CD14-positive monocyte (primary cell): ENCODE data around the gene RUSC1. TPM values are rescaled to one million over a fixed set of nuclear protein-coding genes. Genes with fewer than 3 reads are reported as not detected.

Experiments used
- DNase-seq, 3 donors: peaks; one replicate each; pipeline ENCODE4 v3.0.0-alpha.2; 2011 to 2022
- H2AFZ ChIP-seq: 2 replicates; pipeline ENCODE4 v1.6.0; 2012; ENCODE audit warnings: mild to moderate bottlenecking, low read depth, low read length, inconsistent platforms; ENCODE audit not compliant: insufficient read depth, poor library complexity, severe bottlenecking
- H3K27ac ChIP-seq, 2 donors: 1 replicate in 1 of 2; 2 replicates in 1 of 2; pipeline ENCODE4 v1.5.1; 2012 to 2013; ENCODE audit warnings: low read length in 2 of 2, control low read depth in 1 of 2, inconsistent platforms in 1 of 2, low read depth in 1 of 2, mild to moderate bottlenecking in 1 of 2
- H3K27me3 ChIP-seq, 2 donors: one replicate each; pipeline versions ENCODE4 v1.6.0 to v1.6.1; 2011 to 2013; ENCODE audit warnings: low read length in 2 of 2; ENCODE audit not compliant: control insufficient read depth in 2 of 2, insufficient read depth in 2 of 2
- H3K36me3 ChIP-seq, 2 donors: replicated peaks in 1 of 2; 1 replicate in 1 of 2; 2 replicates in 1 of 2; pipeline versions ENCODE4 v1.5.1 to v1.6.1; 2012 to 2013; ENCODE audit warnings: low read length in 2 of 2, control low read depth in 1 of 2, inconsistent platforms in 1 of 2, mild to moderate bottlenecking in 1 of 2; ENCODE audit not compliant: insufficient read depth in 2 of 2, control insufficient read depth in 1 of 2
- H3K4me1 ChIP-seq, 2 donors: 1 replicate in 1 of 2; 2 replicates in 1 of 2; pipeline versions ENCODE4 v1.5.1 to v1.6.1; 2012 to 2013; ENCODE audit warnings: low read length in 2 of 2, control low read depth in 1 of 2, inconsistent platforms in 1 of 2, mild to moderate bottlenecking in 1 of 2, moderate library complexity in 1 of 2; ENCODE audit not compliant: insufficient read depth in 2 of 2, control insufficient read depth in 1 of 2
- H3K4me2 ChIP-seq: replicated peaks from 2 replicates; pipeline ENCODE3; 2012; ENCODE audit warnings: low read length, moderate library complexity, mild to moderate bottlenecking; ENCODE audit not compliant: poor library complexity, severe bottlenecking; ENCODE audit errors: extremely low read depth
- H3K4me3 ChIP-seq, 3 experiments: fragments of 200-600 bp in 1 of 3; sonication (generic) in 1 of 3; replicated peaks in 1 of 3; 1 replicate in 2 of 3; 2 replicates in 1 of 3; pipeline ENCODE4 v1.5.1; 2011 to 2013; ENCODE audit warnings: low read length in 3 of 3, mild to moderate bottlenecking in 3 of 3, control low read depth in 2 of 3, low read depth in 2 of 3, inconsistent platforms in 1 of 3, moderate library complexity in 1 of 3
- H3K79me2 ChIP-seq: 2 replicates; pipeline ENCODE4 v1.6.0; 2012; ENCODE audit warnings: mild to moderate bottlenecking, control low read depth, inconsistent platforms, low read length, moderate library complexity; ENCODE audit not compliant: insufficient read depth
- H3K9ac ChIP-seq: 2 replicates; pipeline ENCODE4 v1.6.0; 2017; ENCODE audit warnings: low read length, mild to moderate bottlenecking; ENCODE audit not compliant: insufficient read depth, poor library complexity, severe bottlenecking
- H3K9me3 ChIP-seq, 2 donors: replicated peaks in 1 of 2; 1 replicate in 1 of 2; 2 replicates in 1 of 2; pipeline versions ENCODE4 v1.5.1 to v1.6.1; 2012 to 2013; ENCODE audit warnings: low read length in 2 of 2, control low read depth in 1 of 2; ENCODE audit not compliant: control insufficient read depth in 1 of 2, insufficient read depth in 1 of 2
- H4K20me1 ChIP-seq: 2 replicates; pipeline ENCODE4 v1.6.0; 2012; ENCODE audit warnings: mild to moderate bottlenecking, low read length, control low read depth, moderate library complexity; ENCODE audit not compliant: insufficient read depth
- H3K27ac Mint-ChIP-seq, 7 donors: one replicate each; pipeline ENCODE4 v1.8.0; 2020; ENCODE audit warnings: mild to moderate bottlenecking in 7 of 7, mixed read lengths in 7 of 7, moderate library complexity in 6 of 7, inconsistent platforms in 2 of 7
- H3K27me3 Mint-ChIP-seq, 3 donors: one replicate each; pipeline ENCODE4 v1.8.0; 2021 to 2022; ENCODE audit warnings: low read depth in 3 of 3, mild to moderate bottlenecking in 3 of 3, mixed read lengths in 3 of 3, moderate library complexity in 3 of 3, inconsistent platforms in 1 of 3
- H3K36me3 Mint-ChIP-seq, 2 donors: one replicate each; pipeline ENCODE4 v1.8.0; 2020; ENCODE audit warnings: mixed read lengths in 2 of 2, inconsistent platforms in 1 of 2, mild to moderate bottlenecking in 1 of 2
- H3K4me1 Mint-ChIP-seq: one replicate; pipeline ENCODE4 v1.8.0; 2020; ENCODE audit warnings: mild to moderate bottlenecking, mixed read lengths
- H3K4me3 Mint-ChIP-seq, 2 donors: one replicate each; pipeline ENCODE4 v1.8.0; 2020; ENCODE audit warnings: mild to moderate bottlenecking in 2 of 2, mixed read lengths in 2 of 2, moderate library complexity in 1 of 2
- H3K9me3 Mint-ChIP-seq, 7 donors: one replicate each; pipeline ENCODE4 v1.8.0; 2020 to 2022; ENCODE audit warnings: mixed read lengths in 7 of 7, mild to moderate bottlenecking in 6 of 7, moderate library complexity in 6 of 7, inconsistent platforms in 2 of 7
- whole genome bisulfite sequencing: methylation state at CpG from one replicate; pipeline ENCODE4 v1.1.5; 2013; ENCODE audit warnings: missing lambda C conversion rate; ENCODE audit not compliant: insufficient coverage; 5-methylcytosine and 5-hydroxymethylcytosine counted together
- intact Hi-C, 2 donors: fragments of 100-400 bp; cut with micrococcal nuclease; formaldehyde crosslinking; loops; one replicate each; pipeline versions ENCODE4 v1.15.0 to v1.15.1; 2023
- polyA plus RNA-seq, 3 donors: library from polyadenylated mRNA; depleted of rRNA in 1 of 3; unstranded in 2 of 3; stranded (reverse) in 1 of 3; fragments of 300-500 nt in 2 of 3; fragments of >200 nt in 1 of 3; fragmentation: Illumina TruSeq in 2 of 3; gene quantifications; 1 replicate in 2 of 3; 2 replicates in 1 of 3; pipeline ENCODE4 v1.2.3, GENCODE V29; 2012 to 2021
- TF ChIP-seq, protein P1 (sequence below): fragments of 200-600 bp; IDR thresholded peaks from one replicate; pipeline ENCODE4 v1.8.0; 2022; ENCODE audit warnings: antibody characterized with exemption, mild to moderate bottlenecking

The RUSC1 gene
- polyA plus RNA-seq, 3 donors = 12.7 to 23.4 (median 13.5) TPM

DNA sequence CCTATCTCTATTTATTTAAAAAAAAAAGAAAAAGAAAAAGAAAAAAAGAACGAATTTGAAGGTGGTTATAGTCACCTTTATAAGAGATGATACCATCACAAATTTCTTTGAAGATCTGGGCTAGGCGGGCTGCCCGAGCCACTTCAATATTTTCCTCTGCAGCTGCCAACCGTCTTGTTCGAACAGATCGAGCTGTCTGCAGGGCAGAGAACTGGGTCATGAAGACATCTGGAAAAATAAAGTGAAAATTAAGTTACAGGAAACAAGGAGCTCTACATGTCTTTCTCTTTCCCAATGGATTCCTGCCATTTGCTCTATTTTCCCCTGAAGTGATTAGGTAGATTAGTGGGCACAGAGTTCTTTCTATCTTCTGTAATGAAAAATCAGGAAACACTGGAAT is 31.9 kb downstream of the RUSC1 start:
- Histone ChIP-seq H3K27me3 (no peaks in the 10 kb centered on the region), H4K20me1 (no peaks in the 10 kb centered on the region), H3K79me2 (no peaks in the 10 kb centered on the region), H3K9ac (no peak overlapping the region), H3K9me3 (no peaks in the 10 kb centered on the region), H2AFZ (no peak overlapping the region), H3K4me2 (no peak overlapping the region), H3K36me3 (peaks cover 84 to 95% of the 10 kb centered on the region in 2 donors), H3K27ac (no peak overlapping the region), H3K4me1 (no peaks in the 10 kb centered on the region), H3K4me3 (no peak overlapping the region)
- TF ChIP-seq, protein P1, sequence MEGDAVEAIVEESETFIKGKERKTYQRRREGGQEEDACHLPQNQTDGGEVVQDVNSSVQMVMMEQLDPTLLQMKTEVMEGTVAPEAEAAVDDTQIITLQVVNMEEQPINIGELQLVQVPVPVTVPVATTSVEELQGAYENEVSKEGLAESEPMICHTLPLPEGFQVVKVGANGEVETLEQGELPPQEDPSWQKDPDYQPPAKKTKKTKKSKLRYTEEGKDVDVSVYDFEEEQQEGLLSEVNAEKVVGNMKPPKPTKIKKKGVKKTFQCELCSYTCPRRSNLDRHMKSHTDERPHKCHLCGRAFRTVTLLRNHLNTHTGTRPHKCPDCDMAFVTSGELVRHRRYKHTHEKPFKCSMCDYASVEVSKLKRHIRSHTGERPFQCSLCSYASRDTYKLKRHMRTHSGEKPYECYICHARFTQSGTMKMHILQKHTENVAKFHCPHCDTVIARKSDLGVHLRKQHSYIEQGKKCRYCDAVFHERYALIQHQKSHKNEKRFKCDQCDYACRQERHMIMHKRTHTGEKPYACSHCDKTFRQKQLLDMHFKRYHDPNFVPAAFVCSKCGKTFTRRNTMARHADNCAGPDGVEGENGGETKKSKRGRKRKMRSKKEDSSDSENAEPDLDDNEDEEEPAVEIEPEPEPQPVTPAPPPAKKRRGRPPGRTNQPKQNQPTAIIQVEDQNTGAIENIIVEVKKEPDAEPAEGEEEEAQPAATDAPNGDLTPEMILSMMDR = no peak
- peaks cover 69 to 99% of the 10 kb centered on the region in 2 donors for H3K36me3 Mint-ChIP-seq
- no peaks in the 10 kb centered on the region for H3K9me3 Mint-ChIP-seq
- intact Hi-C loops = no loop called here
- H3K4me1 Mint-ChIP-seq = no peaks in the 10 kb centered on the region
- H3K4me3 Mint-ChIP-seq = no peak overlapping the region
- H3K27ac Mint-ChIP-seq = no peak overlapping the region
- H3K27me3 Mint-ChIP-seq = peaks cover 0 to 2% (median 0%) of the 10 kb centered on the region in 3 donors
- no peak for DNase-seq
- WGBS = 93% methylated on average over 3 of the region's 6 CpGs

DNA sequence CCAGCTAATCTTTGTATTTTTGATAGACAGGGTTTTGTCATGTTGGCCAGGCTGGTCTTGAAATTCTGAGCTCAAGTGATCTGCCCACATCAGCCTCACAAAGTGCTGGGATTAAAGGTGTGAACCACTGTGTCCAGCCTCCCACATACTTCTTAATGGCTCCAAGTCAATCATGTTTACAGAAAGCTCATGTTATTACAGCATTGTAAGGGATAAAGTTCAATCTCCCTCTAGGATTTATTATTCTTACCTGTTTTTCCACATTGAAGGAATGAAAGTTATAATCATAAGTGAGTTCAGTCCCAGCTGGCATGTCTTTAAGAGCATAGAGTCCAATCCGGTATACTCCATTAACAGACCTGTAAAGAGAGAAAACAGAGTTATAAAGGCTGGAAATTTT is 39.4 kb downstream of the RUSC1 start:
- Mint-ChIP-seq H3K9me3 (no peaks in the 10 kb centered on the region), H3K27me3 (peaks cover 0 to 2% (median 0%) of the 10 kb centered on the region in 3 donors), H3K27ac (peak overlapping the region in 1 of 7 donors; percentile 45), H3K36me3 (peaks cover 53 to 89% of the 10 kb centered on the region in 2 donors), H3K4me3 (no peak overlapping the region), H3K4me1 (no peaks in the 10 kb centered on the region)
- Histone ChIP-seq H3K79me2 (no peaks in the 10 kb centered on the region), H3K4me2 (no peak overlapping the region), H3K27ac (no peak overlapping the region), H3K4me1 (no peaks in the 10 kb centered on the region), H3K9ac (no peak overlapping the region), H3K36me3 (peaks cover 70 to 85% of the 10 kb centered on the region in 2 donors), H3K27me3 (no peaks in the 10 kb centered on the region), H3K9me3 (no peaks in the 10 kb centered on the region), H4K20me1 (no peaks in the 10 kb centered on the region), H2AFZ (no peak overlapping the region), H3K4me3 (no peak overlapping the region)
- WGBS = no CpG with 5 or more reads among the region's 1 CpG
- intact Hi-C loops = no loop called here
- DNase-seq = no peak
- TF ChIP-seq, protein P1 = no peak
